ENCODE results near the gene REEP6.

Gene REEP6

DNA sequence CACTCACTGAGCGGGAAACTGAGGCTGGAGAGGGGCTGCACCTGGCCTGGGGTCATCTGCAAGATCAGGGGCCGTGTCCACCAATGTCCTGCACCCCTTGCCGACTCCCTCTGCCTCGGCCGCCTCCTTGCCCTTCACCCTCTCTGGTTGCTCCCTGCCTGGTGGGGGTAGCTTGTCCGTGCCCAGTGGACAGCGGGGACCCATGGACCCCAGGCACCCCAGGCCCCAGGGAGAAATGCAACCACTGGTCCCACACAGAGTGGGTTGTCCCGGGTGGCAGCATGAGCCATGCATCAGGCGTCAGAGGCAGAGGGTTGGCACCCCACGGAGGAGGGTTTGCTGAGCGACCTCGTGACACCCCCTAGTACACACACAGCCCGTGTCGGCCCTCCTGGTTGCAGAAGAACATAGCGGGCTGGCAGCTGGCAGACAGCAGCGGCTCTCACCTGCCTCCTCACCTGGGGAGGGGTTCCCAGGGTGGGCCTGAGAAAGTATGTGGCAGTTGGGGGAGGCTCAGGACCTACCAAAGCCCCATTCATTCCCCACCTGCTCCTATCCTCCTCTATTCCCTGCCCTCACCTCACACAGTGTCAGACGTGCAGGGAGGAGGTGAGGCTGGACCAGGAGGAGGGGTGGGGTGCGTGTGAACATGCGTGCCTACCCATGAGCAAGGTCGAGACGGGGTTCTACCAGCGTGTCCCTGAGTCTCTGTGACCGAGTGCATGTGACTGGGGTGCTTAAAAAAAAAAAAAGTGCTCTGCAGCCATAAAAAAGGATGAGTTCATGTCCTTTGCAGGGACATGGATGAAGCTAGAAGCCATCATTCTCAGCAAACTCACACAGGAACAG lies 13.2 kb downstream of the REEP6 start:
- Mint-ChIP-seq H3K4me3 (no peak overlapping the region), H3K27ac (peak overlapping the region in 2 of 3 experiments; percentile 40 to 75), H3K9me3 (no peaks in the 10 kb centered on the region), H3K27me3 (ENCODE audit: low read depth) (peaks cover 44% of the 10 kb centered on the region), H3K4me1 (peaks cover 11% of the 10 kb centered on the region), H3K36me3 (ENCODE audit: low read depth) (no peaks in the 10 kb centered on the region)
- TF ChIP-seq, protein P1, sequence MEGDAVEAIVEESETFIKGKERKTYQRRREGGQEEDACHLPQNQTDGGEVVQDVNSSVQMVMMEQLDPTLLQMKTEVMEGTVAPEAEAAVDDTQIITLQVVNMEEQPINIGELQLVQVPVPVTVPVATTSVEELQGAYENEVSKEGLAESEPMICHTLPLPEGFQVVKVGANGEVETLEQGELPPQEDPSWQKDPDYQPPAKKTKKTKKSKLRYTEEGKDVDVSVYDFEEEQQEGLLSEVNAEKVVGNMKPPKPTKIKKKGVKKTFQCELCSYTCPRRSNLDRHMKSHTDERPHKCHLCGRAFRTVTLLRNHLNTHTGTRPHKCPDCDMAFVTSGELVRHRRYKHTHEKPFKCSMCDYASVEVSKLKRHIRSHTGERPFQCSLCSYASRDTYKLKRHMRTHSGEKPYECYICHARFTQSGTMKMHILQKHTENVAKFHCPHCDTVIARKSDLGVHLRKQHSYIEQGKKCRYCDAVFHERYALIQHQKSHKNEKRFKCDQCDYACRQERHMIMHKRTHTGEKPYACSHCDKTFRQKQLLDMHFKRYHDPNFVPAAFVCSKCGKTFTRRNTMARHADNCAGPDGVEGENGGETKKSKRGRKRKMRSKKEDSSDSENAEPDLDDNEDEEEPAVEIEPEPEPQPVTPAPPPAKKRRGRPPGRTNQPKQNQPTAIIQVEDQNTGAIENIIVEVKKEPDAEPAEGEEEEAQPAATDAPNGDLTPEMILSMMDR (IDR thresholded peaks at IDR 0.05; ENCODE audit: unreplicated experiment in 3 of 3), result no peak

DNA sequence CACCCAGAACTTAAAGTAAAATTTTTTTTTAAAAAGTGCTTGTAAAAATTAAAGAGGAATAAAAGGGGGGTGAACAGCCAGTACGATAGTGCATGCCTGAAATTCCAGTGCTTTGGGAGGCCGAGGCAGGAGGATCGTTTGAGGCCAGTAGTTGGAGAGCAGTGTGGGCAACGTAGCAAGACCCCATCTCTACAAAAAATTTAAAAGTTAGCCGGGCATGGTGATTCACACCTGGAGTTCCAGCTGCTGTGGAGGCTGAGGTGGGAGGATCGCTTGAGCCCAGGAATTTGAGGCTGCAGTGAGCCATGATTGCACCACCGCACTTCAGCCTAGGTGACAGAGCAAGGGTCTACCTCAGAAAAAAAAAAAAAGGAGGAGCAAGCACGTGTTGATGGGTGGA lies 14.0 kb downstream of the REEP6 start:
- TF ChIP-seq, protein P1 (IDR thresholded peaks at IDR 0.05; ENCODE audit: unreplicated experiment in 3 of 3), result no peak
- H3K4me1 Mint-ChIP-seq, result peaks cover 20% of the 10 kb centered on the region
- no peaks in the 10 kb centered on the region for H3K9me3 Mint-ChIP-seq
- H3K27ac Mint-ChIP-seq, result peak overlapping the region in 1 of 3 experiments; percentile 40
- H3K36me3 Mint-ChIP-seq (ENCODE audit: low read depth), result no peaks in the 10 kb centered on the region
- H3K27me3 Mint-ChIP-seq (ENCODE audit: low read depth), result peaks cover 44% of the 10 kb centered on the region
- H3K4me3 Mint-ChIP-seq, result no peak overlapping the region

DNA sequence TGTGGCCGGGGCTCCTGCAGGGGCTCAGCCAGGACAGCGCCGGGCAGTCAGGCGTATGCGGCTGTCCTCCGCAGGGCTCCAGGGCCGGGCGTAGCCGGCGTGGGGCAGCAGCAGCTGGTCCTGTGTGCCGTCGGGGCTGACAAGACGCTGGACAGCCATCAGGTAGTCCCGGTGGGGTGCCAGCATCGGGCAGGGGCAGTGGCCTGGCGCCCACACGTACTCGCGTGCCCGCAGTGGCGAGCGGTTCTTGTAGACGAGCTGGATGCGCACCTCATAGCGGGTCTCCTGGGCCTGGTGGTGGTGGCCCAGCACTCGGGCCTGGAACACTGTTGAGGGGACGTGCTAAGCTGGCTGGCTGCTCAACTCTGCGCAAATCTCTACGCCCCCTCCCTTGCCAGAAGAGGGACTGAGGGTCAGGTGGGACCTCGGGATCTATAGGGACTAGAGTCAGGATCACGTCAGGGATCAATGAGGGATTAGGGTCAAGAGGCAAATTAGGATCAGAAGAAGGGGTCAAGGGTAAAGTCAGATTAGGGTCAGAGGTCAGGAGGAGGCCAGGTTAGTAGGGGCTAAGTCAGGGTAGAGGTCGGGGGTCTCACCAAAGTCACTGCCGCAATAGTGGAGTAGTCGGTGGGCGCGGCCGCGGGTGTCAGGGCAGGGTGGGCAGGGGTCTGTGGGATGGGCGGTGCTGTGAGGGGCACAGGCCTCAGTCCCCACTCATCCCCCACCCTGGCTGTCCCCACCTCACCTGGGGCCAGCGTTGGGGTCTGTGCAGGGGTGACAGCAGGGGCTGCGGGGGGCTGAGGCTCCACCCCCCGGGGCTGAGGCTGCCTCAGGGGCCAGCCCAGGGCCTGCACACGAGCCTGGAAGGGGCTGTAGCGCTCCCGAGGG lies 15.3 kb downstream of the REEP6 start:
- no peaks in the 10 kb centered on the region for H3K36me3 Mint-ChIP-seq (ENCODE audit: low read depth)
- peak overlapping the region in 1 of 3 experiments; percentile 12 for H3K4me3 Mint-ChIP-seq
- H3K9me3 Mint-ChIP-seq, result no peaks in the 10 kb centered on the region
- TF ChIP-seq, protein P1 (IDR thresholded peaks at IDR 0.05; ENCODE audit: unreplicated experiment in 3 of 3), result no peak
- H3K27me3 Mint-ChIP-seq (ENCODE audit: low read depth), result peaks cover 47% of the 10 kb centered on the region
- peaks cover 30% of the 10 kb centered on the region for H3K4me1 Mint-ChIP-seq
- peak overlapping the region in 1 of 3 experiments; percentile 51 for H3K27ac Mint-ChIP-seq

DNA sequence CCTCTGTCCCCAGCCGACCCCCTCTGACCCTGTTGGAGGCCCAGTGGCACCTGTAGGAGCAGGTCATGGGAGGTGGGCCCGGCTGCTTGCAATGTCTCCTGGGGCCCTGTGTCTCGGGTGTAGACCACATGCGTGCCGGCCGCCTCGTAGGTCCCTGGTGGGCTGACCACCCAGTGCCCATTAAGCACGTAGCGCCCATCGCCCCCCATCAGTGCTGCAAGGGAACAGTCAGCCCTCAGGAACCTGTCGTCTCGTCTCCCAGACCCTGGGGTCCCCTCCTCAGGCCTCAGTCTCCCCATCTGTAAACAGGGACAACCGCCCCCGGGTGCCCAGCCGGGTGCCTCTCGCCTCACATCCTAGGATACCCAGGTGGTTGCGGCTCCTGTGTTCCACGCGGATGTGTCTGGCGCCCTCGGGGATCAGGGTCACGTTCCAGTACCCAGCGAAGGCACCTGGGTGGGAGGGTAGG lies 16.2 kb downstream of the REEP6 start:
- peaks cover 31% of the 10 kb centered on the region for H3K4me1 Mint-ChIP-seq
- no peak overlapping the region for H3K4me3 Mint-ChIP-seq
- peaks cover 45% of the 10 kb centered on the region for H3K27me3 Mint-ChIP-seq (ENCODE audit: low read depth)
- no peaks in the 10 kb centered on the region for H3K9me3 Mint-ChIP-seq
- no peaks in the 10 kb centered on the region for H3K36me3 Mint-ChIP-seq (ENCODE audit: low read depth)
- H3K27ac Mint-ChIP-seq, result peak overlapping the region; percentile 91 to 97 (median 94)
- TF ChIP-seq, protein P1 (IDR thresholded peaks at IDR 0.05; ENCODE audit: unreplicated experiment in 3 of 3), result no peak

DNA sequence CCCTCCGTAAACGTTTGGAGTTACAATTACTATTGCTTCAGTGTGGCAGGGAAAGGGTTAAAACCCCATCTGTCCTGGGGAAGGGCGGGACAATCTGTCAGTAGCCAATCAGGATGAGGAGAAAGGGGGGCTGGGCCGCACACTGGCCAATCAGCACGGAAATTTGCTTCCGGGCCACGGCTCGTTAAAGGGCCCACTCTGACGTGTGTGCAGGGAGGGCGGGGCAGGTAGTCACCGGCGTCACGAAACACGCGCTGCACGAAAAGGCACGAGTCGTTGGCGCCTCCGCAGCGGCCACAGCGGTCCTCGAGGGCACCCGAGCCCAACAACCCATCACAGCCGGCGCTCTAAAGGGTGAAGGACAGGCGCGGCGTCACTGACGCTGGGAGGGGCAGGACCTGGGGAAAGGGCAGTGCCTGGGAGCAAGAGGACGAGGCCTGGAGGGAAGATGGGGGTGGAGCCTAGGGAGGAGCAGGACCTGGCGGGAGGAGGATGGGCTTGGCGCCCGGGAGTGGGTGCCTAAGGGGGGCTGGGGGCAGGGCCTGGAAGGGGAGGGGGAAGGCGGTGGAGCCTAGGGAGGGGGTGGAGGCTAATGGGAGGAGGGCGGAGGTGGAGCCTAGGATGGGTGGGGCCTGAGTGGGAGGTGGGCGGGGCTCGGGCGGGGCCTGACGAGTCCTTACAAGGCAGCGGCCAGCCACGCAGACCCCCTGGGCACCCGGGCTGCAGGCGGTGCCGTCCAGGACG lies 17.0 kb downstream of the REEP6 start:
- Mint-ChIP-seq H3K36me3 (ENCODE audit: low read depth) (no peaks in the 10 kb centered on the region), H3K4me3 (peak overlapping the region; percentile 86 to 91 (median 87)), H3K4me1 (peaks cover 31% of the 10 kb centered on the region)

More for the DNA sequence above, 17.0 kb downstream of the REEP6 start:
- Mint-ChIP-seq H3K27ac (peak overlapping the region; percentile 91 to 97 (median 94)), H3K9me3 (no peaks in the 10 kb centered on the region), H3K27me3 (ENCODE audit: low read depth) (peaks cover 44% of the 10 kb centered on the region)
- TF ChIP-seq, protein P1 (IDR thresholded peaks at IDR 0.05; ENCODE audit: unreplicated experiment in 3 of 3), result no peak

Measured in nephron (organoid).